ENCODE data around the gene ZNF45.

GRCh38 chr19:43934055-43934984, 762 bp downstream of the ZNF45 start:
- TF ChIP-seq ZNF138 (CRISPR knock-in tag; IDR thresholded peaks at IDR 0.05; ENCODE audit: low read depth), result no peak
- TF ChIP-seq CTCF (CRISPR knock-in tag; IDR thresholded peaks at IDR 0.05), result no peak
